ENCODE measurements around the gene FMN1.

DNA sequence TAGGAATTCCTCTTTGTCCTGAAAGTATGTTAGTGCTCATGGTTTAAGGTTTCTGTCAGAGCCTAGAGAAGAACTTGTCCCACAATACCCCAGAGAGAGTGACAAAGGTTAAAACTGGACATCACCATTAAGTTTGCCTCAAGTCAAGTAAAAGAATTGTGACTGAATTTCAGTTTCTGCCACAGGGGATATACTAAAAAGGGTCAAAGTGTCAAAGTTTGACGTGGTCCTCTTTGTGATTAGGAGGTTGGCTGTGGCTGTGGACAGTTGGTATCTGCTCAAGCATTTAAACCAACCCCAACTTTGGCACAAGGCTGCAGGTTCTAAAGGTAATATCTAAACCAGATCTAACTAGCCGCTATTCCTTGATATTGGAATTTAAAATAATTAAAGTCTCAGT lies 26.1 kb downstream of the FMN1 start:
- no peak for TF ChIP-seq ZNF501 (CRISPR knock-in tag; IDR thresholded peaks at IDR 0.05)
- TF ChIP-seq TAF15 (IDR thresholded peaks at IDR 0.05; ENCODE audit: low read depth, low read length, poor library complexity, severe bottlenecking) = no peak
- TF ChIP-seq, protein P1, sequence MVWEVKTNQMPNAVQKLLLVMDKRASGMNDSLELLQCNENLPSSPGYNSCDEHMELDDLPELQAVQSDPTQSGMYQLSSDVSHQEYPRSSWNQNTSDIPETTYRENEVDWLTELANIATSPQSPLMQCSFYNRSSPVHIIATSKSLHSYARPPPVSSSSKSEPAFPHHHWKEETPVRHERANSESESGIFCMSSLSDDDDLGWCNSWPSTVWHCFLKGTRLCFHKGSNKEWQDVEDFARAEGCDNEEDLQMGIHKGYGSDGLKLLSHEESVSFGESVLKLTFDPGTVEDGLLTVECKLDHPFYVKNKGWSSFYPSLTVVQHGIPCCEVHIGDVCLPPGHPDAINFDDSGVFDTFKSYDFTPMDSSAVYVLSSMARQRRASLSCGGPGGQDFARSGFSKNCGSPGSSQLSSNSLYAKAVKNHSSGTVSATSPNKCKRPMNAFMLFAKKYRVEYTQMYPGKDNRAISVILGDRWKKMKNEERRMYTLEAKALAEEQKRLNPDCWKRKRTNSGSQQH (CRISPR knock-in tag; IDR thresholded peaks at IDR 0.05; ENCODE audit: low read depth) = no peak
- TF ChIP-seq, protein P2, sequence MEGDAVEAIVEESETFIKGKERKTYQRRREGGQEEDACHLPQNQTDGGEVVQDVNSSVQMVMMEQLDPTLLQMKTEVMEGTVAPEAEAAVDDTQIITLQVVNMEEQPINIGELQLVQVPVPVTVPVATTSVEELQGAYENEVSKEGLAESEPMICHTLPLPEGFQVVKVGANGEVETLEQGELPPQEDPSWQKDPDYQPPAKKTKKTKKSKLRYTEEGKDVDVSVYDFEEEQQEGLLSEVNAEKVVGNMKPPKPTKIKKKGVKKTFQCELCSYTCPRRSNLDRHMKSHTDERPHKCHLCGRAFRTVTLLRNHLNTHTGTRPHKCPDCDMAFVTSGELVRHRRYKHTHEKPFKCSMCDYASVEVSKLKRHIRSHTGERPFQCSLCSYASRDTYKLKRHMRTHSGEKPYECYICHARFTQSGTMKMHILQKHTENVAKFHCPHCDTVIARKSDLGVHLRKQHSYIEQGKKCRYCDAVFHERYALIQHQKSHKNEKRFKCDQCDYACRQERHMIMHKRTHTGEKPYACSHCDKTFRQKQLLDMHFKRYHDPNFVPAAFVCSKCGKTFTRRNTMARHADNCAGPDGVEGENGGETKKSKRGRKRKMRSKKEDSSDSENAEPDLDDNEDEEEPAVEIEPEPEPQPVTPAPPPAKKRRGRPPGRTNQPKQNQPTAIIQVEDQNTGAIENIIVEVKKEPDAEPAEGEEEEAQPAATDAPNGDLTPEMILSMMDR (CRISPR knock-in tag; IDR thresholded peaks at IDR 0.05) = no peak
- TF ChIP-seq CEBPG (CRISPR knock-in tag; IDR thresholded peaks at IDR 0.05) = no peak
- no peak for TF ChIP-seq ZNF431 (CRISPR knock-in tag; IDR thresholded peaks at IDR 0.05; ENCODE audit: borderline replicate concordance, low read depth)
- TF ChIP-seq RXRA (CRISPR knock-in tag; IDR thresholded peaks at IDR 0.05) = no peak
- no peak for TF ChIP-seq KLF13 (CRISPR knock-in tag; IDR thresholded peaks at IDR 0.05)
- TF ChIP-seq, protein P3, sequence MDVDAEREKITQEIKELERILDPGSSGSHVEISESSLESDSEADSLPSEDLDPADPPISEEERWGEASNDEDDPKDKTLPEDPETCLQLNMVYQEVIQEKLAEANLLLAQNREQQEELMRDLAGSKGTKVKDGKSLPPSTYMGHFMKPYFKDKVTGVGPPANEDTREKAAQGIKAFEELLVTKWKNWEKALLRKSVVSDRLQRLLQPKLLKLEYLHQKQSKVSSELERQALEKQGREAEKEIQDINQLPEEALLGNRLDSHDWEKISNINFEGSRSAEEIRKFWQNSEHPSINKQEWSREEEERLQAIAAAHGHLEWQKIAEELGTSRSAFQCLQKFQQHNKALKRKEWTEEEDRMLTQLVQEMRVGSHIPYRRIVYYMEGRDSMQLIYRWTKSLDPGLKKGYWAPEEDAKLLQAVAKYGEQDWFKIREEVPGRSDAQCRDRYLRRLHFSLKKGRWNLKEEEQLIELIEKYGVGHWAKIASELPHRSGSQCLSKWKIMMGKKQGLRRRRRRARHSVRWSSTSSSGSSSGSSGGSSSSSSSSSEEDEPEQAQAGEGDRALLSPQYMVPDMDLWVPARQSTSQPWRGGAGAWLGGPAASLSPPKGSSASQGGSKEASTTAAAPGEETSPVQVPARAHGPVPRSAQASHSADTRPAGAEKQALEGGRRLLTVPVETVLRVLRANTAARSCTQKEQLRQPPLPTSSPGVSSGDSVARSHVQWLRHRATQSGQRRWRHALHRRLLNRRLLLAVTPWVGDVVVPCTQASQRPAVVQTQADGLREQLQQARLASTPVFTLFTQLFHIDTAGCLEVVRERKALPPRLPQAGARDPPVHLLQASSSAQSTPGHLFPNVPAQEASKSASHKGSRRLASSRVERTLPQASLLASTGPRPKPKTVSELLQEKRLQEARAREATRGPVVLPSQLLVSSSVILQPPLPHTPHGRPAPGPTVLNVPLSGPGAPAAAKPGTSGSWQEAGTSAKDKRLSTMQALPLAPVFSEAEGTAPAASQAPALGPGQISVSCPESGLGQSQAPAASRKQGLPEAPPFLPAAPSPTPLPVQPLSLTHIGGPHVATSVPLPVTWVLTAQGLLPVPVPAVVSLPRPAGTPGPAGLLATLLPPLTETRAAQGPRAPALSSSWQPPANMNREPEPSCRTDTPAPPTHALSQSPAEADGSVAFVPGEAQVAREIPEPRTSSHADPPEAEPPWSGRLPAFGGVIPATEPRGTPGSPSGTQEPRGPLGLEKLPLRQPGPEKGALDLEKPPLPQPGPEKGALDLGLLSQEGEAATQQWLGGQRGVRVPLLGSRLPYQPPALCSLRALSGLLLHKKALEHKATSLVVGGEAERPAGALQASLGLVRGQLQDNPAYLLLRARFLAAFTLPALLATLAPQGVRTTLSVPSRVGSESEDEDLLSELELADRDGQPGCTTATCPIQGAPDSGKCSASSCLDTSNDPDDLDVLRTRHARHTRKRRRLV (CRISPR knock-in tag; IDR thresholded peaks at IDR 0.05) = no peak
- TF ChIP-seq TOE1 (CRISPR knock-in tag; IDR thresholded peaks at IDR 0.05) = no peak
- no peak for TF ChIP-seq ZSCAN29 (CRISPR knock-in tag; conservative IDR thresholded peaks at IDR 0.05)
- TF ChIP-seq, protein P4, sequence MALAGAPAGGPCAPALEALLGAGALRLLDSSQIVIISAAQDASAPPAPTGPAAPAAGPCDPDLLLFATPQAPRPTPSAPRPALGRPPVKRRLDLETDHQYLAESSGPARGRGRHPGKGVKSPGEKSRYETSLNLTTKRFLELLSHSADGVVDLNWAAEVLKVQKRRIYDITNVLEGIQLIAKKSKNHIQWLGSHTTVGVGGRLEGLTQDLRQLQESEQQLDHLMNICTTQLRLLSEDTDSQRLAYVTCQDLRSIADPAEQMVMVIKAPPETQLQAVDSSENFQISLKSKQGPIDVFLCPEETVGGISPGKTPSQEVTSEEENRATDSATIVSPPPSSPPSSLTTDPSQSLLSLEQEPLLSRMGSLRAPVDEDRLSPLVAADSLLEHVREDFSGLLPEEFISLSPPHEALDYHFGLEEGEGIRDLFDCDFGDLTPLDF (CRISPR knock-in tag; IDR thresholded peaks at IDR 0.05) = no peak
- TF ChIP-seq ZFP90 (CRISPR knock-in tag; IDR thresholded peaks at IDR 0.05; ENCODE audit: borderline replicate concordance) = no peak

Data from HepG2 (cell line).